Measurements from ENCODE around the gene NEDD9. TPM values are rescaled to one million over a fixed set of nuclear protein-coding genes. Genes with fewer than 3 reads are reported as not detected.

NEDD9 gene, protein sequence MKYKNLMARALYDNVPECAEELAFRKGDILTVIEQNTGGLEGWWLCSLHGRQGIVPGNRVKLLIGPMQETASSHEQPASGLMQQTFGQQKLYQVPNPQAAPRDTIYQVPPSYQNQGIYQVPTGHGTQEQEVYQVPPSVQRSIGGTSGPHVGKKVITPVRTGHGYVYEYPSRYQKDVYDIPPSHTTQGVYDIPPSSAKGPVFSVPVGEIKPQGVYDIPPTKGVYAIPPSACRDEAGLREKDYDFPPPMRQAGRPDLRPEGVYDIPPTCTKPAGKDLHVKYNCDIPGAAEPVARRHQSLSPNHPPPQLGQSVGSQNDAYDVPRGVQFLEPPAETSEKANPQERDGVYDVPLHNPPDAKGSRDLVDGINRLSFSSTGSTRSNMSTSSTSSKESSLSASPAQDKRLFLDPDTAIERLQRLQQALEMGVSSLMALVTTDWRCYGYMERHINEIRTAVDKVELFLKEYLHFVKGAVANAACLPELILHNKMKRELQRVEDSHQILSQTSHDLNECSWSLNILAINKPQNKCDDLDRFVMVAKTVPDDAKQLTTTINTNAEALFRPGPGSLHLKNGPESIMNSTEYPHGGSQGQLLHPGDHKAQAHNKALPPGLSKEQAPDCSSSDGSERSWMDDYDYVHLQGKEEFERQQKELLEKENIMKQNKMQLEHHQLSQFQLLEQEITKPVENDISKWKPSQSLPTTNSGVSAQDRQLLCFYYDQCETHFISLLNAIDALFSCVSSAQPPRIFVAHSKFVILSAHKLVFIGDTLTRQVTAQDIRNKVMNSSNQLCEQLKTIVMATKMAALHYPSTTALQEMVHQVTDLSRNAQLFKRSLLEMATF
- polyA plus RNA-seq, result 3.3 to 4.3 TPM (median 4.1 TPM) in 3 replicates
- 3.2 TPM for polyA plus RNA-seq (2011; ENCODE audit: low read depth)
- polyA plus RNA-seq (2011; cell fraction: cytosol; rRNA removed), result 2.6 and 3.2 TPM in 2 replicates
- polyA plus RNA-seq (2011; cell fraction: nucleus; rRNA removed), result 7.6 and 10.8 TPM in 2 replicates
- 2.7 and 3.5 TPM in 2 replicates for polyA plus RNA-seq (2012; ENCODE audit: low replicate concordance)
- 6.8 to 8.7 TPM (median 8.4 TPM) in 3 replicates for polyA minus RNA-seq
- 4.4 TPM for polyA minus RNA-seq (2011; cell fraction: cytosol; rRNA and poly(A)+ RNA removed)
- polyA minus RNA-seq (2011; cell fraction: nucleus; rRNA and poly(A)+ RNA removed), result 8.1 and 19.7 TPM in 2 replicates

DNA sequence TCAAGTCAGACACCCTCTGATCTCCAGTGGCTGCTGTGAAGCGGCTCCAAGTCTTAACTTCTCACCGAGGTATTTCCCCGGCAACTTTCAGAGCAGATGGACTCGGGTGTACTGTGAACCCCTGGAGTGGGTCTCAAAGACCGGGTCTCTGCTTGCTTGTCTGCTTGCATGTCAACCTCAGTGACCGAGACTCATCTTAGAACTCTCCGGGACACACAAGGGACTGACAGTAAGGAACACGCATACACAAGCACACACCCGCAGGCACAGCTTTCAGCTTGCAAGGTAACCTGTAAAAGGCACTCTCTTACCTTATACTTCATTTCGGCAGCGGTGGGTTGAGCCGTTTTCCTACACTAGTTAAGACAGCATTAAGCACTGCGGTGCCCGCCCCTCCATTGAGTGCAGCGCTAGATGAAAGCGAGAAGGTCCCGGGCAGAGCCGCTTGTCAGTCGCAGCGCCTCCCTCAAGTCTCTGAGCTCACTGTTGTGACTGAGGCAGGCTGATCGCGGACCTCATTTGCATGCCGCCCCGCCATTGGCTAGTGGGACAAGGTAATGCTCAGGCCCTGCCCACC is at the start of gene NEDD9:
Gene NEDD9 (minus strand): TSS at position 476 of the 577 bp plus-strand sequence. CDS start 153 bp downstream, at position 323.
- peak within 1 kb of the TSS; percentile 54 to 93 (median 91) for H3K4me3 ChIP-seq (ENCODE audit: control insufficient read depth in 2 of 3, extremely low read depth in 1 of 3, insufficient read depth in 2 of 3, low read depth in 1 of 3, low read length in 3 of 3)
- peak within 1 kb of the TSS; percentile 95 for H3K4me2 ChIP-seq (ENCODE audit: control insufficient read depth, extremely low read depth, insufficient read depth, low read depth, low read length)
- FAIRE-seq, result peak; percentile 65
- H3K27me3 ChIP-seq (ENCODE audit: control insufficient read depth, extremely low read depth, insufficient read depth, low read length), result no peaks in the 10 kb centered on the region
- H3K4me1 ChIP-seq (ENCODE audit: control insufficient read depth, extremely low read depth, insufficient read depth, low read length), result peaks cover 59% of the 10 kb centered on the region
- peak within 1 kb of the TSS; percentile 93 for H3K9ac ChIP-seq (ENCODE audit: control insufficient read depth, extremely low read depth, insufficient read depth, low read length)
- peak within 1 kb of the TSS; percentile 70 for H2AFZ ChIP-seq (ENCODE audit: control insufficient read depth, low read length)
- no peaks in the 10 kb centered on the region for H3K36me3 ChIP-seq (ENCODE audit: control insufficient read depth in 2 of 2, extremely low read depth in 1 of 2, insufficient read depth in 2 of 2, low read length in 2 of 2)
- no peaks in the 10 kb centered on the region for H4K20me1 ChIP-seq (ENCODE audit: control insufficient read depth, extremely low read depth, insufficient read depth, low read length)
- TF ChIP-seq, protein P1, sequence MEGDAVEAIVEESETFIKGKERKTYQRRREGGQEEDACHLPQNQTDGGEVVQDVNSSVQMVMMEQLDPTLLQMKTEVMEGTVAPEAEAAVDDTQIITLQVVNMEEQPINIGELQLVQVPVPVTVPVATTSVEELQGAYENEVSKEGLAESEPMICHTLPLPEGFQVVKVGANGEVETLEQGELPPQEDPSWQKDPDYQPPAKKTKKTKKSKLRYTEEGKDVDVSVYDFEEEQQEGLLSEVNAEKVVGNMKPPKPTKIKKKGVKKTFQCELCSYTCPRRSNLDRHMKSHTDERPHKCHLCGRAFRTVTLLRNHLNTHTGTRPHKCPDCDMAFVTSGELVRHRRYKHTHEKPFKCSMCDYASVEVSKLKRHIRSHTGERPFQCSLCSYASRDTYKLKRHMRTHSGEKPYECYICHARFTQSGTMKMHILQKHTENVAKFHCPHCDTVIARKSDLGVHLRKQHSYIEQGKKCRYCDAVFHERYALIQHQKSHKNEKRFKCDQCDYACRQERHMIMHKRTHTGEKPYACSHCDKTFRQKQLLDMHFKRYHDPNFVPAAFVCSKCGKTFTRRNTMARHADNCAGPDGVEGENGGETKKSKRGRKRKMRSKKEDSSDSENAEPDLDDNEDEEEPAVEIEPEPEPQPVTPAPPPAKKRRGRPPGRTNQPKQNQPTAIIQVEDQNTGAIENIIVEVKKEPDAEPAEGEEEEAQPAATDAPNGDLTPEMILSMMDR (optimal IDR thresholded peaks at IDR 0.05 in 1 of 3, IDR thresholded peaks at IDR 0.05 in 1 of 3, conservative IDR thresholded peaks at IDR 0.05 in 1 of 3; ENCODE audit: extremely low read depth in 1 of 3, insufficient read depth in 2 of 3, low read length in 3 of 3), result peak in 1 of 3 experiments; percentile 9
- no peak for TF ChIP-seq EZH2 (IDR thresholded peaks at IDR 0.05; ENCODE audit: low read length)
- H3K9me1 ChIP-seq (ENCODE audit: control insufficient read depth, extremely low read depth, insufficient read depth, low read length), result no peaks in the 10 kb centered on the region
- no peaks in the 10 kb centered on the region for H3K79me2 ChIP-seq (ENCODE audit: control insufficient read depth, insufficient read depth, low read length)
- DNase-seq (ENCODE audit: low read depth, low spot score), result peak; percentile 69
- dilution Hi-C loops (cut with MboI; ENCODE audit: extremely low pct_ligation_motif_present, low sequenced_read_pairs), result no loop called here
- H3K27ac ChIP-seq (ENCODE audit: control insufficient read depth, insufficient read depth, low read length), result peak within 1 kb of the TSS; percentile 97
- no peaks in the 10 kb centered on the region for H3K9me3 ChIP-seq (ENCODE audit: control insufficient read depth, low read depth, low read length)

DNA sequence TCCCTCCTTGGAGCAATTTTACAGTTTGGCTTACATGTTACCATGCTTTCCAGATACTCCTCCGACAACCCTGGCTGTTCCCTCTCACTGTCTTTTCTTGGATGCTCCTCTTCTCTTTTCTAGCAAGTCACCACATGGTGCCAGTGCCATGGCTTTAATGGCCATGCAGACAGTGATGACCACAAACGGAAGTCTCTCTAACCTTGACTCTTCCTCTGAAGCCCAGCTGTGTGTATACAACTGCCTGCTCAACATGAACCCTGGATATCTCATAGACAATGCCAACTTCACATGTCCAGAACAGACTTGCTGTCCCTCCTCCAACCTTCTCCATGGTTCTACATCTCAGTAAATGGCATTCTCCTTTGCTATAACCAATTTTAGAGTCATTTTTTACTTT is 49.8 kb upstream of the NEDD9 start:
- no peak overlapping the region for H3K27ac ChIP-seq (ENCODE audit: control insufficient read depth, insufficient read depth, low read length)
- TF ChIP-seq, protein P1 (optimal IDR thresholded peaks at IDR 0.05 in 1 of 3, IDR thresholded peaks at IDR 0.05 in 1 of 3, conservative IDR thresholded peaks at IDR 0.05 in 1 of 3; ENCODE audit: extremely low read depth in 1 of 3, insufficient read depth in 2 of 3, low read length in 3 of 3), result no peak
- TF ChIP-seq EZH2 (IDR thresholded peaks at IDR 0.05; ENCODE audit: low read length), result no peak
- no peaks in the 10 kb centered on the region for H3K9me1 ChIP-seq (ENCODE audit: control insufficient read depth, extremely low read depth, insufficient read depth, low read length)
- H3K4me1 ChIP-seq (ENCODE audit: control insufficient read depth, extremely low read depth, insufficient read depth, low read length), result peaks cover 11% of the 10 kb centered on the region
- FAIRE-seq (no peak), DNase-seq (ENCODE audit: low read depth, low spot score) (no peak)
- no peak overlapping the region for H3K4me3 ChIP-seq (ENCODE audit: control insufficient read depth in 2 of 3, extremely low read depth in 1 of 3, insufficient read depth in 2 of 3, low read depth in 1 of 3, low read length in 3 of 3)
- no peaks in the 10 kb centered on the region for H3K36me3 ChIP-seq (ENCODE audit: control insufficient read depth in 2 of 2, extremely low read depth in 1 of 2, insufficient read depth in 2 of 2, low read length in 2 of 2)
- dilution Hi-C loops (cut with MboI; ENCODE audit: extremely low pct_ligation_motif_present, low sequenced_read_pairs), result no loop called here
- H3K9me3 ChIP-seq (ENCODE audit: control insufficient read depth, low read depth, low read length), result no peaks in the 10 kb centered on the region
- H3K4me2 ChIP-seq (ENCODE audit: control insufficient read depth, extremely low read depth, insufficient read depth, low read depth, low read length), result no peak overlapping the region
- no peaks in the 10 kb centered on the region for H3K27me3 ChIP-seq (ENCODE audit: control insufficient read depth, extremely low read depth, insufficient read depth, low read length)
- H3K9ac ChIP-seq (ENCODE audit: control insufficient read depth, extremely low read depth, insufficient read depth, low read length), result no peak overlapping the region
- H4K20me1 ChIP-seq (ENCODE audit: control insufficient read depth, extremely low read depth, insufficient read depth, low read length), result no peaks in the 10 kb centered on the region
- no peaks in the 10 kb centered on the region for H3K79me2 ChIP-seq (ENCODE audit: control insufficient read depth, insufficient read depth, low read length)
- H2AFZ ChIP-seq (ENCODE audit: control insufficient read depth, low read length), result no peak overlapping the region
